GM19438 (cell line): Measurements from ENCODE around the gene ATP2B3.
"Not testable (repeated sequence)": the region's sequence is repeated elsewhere in the genome, so short reads cannot be mapped to it uniquely, and the experiment has no call there.

Experiments used
- ATAC-seq: cut with Tn5 transposase; IDR thresholded peaks from one replicate; pipeline ENCODE4 v1.9.1; 2021; ENCODE audit warnings: low read depth; ENCODE audit not compliant: unreplicated experiment

ATP2B3 gene

DNA sequence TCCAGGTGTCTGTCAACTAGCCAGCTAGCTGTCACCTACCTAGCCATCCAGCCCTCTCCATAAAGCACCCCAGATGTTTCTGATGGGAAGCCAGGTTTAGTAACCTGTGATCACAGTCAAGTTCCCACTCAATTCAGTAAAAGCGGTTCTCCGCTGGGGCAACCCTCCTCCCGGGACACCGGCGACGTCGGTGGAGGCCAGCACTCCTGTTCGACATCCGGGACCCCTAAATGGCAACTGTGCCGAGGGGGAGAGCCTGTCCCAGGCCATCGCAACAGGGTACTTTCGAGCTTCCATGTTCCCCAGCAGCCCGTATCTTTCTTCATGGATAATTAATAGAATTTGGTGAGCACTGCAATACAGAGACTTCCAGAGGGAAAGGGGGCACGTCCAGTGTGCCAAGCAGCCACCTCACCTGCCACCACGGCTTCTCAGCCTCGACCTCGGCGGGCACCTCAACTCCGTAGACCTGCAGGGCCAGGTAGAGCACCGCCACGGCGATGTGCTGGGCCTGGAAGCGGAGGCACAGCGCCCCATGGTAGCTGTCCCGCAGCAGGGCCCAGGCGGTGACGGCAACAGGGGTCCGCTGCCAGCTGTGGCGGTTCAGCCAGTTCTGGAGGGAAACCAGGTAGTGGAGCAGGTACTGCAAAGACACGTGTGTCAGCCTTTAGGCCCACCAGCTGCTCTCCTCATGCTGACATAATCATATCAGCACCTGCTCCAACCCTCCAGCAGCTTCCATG, 74.8 kb downstream of the ATP2B3 start:
- ATAC-seq = no peak

DNA sequence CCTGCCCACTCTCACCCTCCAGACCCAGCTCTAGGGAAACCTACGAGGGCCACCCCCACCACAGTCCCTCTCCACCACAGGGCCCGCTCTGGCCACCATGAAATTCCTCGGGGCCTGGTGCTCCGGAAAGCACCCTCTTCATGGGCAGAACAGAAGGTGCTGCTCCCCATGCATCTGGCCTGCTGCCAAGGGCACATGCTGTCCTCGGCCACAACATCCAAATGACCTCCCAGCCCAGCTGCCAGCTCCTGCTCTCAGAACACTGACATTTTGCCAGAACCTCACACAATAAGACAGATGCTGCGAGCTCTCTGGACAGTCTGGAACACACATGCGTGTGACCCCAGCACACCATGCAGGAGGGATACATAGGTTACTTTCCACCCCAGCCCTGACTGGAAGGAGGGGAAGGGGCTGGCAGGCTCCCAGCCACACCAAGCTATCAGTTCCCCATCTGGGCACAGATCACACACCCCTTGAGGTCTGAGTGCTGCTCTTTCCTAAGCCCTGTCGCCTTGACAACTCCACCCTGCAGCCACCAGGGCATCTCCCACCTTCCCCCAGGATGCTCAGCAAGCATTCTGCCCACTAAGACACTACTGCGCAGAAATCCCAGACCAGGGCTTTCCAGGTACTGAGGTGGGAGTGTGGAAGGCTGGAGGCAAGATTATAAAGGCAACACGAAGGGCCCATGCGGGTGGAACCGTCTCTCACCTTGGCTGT, 75.7 kb downstream of the ATP2B3 start:
- ATAC-seq = no peak

DNA sequence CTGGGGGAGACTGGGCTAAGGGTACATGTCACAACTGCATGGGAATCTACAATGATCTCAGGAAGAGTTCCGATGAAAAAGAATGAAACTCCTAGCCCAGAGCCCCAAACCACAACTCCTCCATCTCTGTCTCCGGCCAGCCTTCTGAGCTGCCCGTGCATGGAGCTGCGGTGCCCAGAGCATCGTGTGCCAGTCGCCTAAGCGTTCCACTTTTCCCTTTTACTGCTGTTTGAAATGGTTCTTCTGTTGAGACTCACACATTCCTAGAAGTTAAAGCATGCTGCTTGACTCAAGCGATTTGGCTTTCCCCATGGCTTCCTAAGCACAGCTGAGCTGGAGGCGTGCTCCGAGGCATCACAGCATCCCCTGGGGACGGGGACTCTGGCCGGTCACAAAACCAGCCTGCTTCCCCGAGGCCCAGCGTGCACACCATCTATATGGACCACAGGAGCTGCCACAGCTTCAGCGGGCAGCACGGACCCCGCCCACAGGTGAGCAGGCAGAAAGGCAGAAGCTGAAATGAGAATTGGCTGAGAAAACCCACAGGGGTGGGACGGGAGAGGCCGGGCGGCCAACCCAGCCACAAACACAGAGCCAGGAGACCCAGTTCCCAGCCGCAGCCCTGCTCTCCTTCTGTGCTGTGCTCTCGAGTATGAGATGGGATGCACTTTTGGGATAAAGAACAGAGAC, 76.5 kb downstream of the ATP2B3 start:
- no peak for ATAC-seq

DNA sequence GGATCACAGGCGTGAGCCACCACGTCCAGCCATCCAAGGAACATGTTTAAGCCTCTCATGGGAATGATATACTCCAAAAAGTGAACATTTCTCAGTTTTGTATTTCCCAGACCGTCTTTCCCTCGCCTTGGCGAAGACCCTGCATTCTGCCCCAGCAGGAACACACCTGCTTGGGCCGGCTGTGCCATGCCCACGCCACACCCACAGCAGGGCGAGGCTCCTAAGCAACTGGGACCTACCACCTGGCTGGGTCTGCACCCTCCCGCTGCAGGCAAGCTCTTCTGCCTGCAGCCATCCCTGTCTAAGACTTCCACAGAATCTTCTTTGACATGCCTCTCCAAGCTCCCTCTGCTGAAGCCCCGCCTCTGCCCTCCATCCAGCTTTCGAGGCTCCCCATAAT, 77.9 kb downstream of the ATP2B3 start:
- ATAC-seq = no peak

DNA sequence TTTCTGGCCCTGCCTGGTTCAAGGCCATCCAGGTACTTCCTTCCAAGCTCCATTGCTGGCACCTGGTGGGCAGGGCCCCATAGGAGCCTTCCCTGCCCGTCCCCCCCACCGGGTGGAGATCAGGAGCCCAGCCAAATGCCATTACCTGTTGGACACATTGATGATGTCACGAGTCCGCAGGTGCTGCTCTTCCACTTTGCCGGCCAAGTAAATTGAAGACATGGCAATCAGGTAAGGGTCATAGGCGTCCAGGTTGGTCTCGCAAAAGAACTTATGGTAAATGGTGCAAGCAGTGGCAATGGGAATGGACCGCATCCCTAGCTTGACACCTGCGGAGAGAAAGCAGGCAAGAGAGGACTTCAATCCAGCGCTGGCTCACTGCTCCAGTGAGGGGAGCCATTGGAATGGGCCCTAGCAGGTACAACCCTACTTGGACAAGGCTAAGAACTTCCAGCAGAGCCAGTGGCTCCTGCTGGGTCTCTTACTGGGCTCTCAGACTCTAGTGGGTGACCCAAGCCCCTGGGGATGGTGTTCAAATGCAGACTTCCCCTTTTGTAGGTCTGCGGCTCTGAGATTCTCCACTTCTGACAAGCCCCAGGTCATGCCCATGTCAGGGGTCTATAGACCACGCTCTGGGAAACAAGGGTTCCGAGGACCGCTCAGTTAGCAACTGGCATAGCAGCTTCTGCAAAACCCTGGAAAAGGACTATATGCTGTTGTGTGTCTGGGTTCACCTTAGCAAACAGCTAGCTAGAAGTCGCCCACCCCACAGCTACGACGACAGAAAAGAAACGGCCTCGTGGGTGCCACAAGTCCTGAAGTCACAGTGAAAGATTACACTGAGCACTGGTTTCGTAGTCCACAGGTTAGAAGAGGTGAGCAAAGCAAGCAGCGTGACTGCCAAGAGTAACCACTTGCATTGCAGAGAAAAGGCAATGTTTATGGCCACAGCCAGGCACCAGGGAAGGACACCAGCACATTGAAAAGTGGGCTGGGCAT, 78.7 kb downstream of the ATP2B3 start:
- no peak for ATAC-seq

DNA sequence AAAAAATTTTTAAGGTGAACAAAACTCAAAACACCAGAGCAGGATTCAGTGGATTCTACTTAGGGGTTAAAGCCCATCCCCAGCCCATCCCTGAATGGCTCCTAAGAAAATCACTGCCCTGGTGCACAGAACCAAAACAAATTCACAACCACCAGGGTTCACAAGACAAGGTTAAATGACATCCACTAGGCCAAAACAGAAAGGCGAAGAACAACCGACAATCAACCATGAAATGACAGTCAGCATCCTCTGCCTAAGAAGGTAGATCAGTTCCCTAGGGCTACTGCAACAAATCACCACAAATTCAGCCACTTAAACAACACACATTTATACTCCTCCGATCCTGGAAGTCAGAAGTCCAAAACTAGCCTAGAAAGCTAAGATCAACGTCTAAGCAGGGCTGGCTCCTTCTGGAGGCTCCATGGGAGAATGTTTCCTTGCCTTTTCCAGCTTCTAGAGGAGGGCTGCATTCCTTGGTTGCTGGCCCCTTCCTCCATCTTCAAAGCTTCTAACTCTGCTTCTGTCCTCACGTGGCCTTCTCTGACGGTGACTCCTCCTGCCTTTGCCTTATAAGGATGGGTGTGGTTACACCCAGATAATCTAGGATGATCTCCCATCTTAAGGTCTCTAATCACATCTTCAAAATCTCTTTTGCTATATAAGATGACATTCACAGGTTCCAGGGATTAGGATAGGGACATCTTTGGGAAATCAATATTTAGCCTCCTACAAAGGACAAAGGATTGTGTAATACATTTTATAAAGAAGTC, 79.7 kb downstream of the ATP2B3 start:
- no peak for ATAC-seq

DNA sequence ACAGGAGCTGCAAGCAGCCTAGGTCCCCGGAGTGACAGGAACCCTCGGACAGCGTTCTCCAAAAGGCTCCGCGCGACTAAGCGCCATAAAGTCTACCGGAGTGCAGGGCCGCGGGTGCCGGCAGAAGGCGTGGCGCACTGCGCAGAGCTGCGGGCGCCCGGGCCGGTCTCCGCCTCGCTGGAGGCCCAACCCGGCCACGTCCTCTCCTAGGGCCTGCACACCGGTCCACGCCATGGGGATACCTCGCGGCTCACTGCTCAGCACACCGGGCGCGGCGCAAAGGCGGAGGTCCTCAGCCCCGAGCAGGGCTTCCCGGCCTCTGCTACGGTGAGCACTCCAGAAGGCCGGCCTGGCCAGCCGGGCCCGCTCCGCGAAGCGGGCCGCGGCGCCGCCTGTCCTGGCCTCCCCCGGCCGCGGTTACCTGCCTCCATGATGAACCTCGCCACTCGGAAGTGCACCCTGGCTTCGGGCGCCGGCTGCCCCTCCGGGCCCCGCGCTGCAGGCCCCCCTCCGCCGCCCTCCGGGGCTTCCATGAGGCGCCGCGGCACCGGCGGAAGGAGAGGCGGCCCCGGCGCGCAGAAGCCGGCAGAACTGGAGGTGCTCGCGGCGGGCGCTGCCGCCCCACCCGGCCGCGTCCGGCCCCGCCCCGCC, 81.2 kb downstream of the ATP2B3 start, which contains the start of gene CCNQ:
CCNQ (minus strand) TSS at position 599 of the 651 bp plus-strand sequence; CDS start at position 533, 66 bp downstream.
- ATAC-seq = peak; percentile 46

DNA sequence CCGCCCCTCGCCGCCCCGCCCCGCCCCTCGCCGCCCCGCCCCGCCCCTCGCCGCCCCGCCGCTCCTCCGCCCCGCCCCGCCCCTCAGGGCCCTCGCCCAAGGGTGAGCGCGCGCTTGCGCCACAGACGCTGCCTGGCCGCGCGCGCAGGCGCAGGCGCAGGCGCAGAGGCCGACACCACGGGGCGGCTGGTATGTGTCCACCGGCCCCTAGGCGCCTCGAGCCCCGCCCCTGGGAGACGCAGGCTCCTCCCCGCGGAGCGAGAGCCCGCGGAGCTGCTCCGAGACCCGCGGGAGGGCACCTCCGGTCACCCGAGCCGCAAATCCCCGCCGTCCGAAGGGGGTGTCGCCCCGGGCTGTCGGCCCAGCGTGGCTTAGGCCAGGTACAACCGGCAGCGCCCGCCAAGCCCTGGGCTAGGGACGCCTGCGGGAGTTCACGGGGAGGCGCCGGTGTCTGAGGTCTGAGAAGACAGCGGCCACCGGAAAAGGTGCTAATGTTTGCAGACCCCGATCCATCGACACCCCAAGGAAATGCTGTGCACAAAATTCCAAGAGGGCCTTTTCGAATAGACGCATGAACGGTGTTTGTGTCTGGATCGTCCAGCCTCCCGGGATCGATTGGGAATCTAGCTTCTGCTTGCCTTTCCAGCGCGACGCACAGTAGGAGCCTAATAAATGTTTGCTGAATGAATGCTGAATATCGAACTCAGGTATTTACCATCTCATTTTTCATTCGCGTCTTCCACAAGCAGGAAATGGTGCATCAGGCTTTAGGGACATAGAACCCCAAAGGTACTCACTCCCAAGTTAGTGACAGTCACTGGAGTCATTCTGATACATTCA, 82.0 kb downstream of the ATP2B3 start:
- ATAC-seq = peak; percentile 56

DNA sequence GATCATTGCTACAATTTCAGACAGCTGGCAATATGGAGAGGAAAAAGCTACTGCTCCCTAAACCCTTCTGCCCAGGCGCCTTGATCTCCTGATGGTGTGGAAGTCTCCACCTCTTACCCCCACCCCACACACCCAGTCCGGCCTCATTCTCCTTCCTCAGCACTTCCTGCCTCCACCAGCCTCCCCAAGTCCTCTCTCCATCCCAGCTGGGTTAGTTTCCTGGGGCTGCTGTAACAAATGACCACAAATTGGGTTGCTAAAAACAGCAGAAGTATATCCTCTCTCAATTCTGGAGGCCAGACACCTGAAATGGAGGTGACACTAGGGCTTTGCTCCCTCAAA, 82.6 kb downstream of the ATP2B3 start:
- ATAC-seq = no peak

DNA sequence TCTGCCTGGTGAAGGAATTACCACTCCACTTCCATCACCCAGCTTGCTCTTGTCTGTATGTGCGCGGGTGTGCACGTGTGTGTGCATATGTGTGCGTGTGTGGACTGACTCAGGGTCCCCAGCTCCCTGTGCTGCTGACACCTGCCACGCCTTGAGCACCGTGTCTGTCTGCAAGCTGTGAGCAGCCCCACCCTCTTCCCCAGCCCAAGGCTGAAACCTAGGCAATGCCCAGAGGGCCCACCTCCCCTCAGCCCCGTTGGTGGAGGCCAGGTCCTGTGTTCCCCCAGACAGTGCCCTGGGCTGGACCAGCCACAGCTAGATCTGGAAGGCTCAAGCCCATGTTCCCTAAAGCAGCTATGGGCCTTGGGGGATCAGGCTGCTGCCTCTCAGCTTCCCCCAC, 83.5 kb downstream of the ATP2B3 start:
- no peak for ATAC-seq

DNA sequence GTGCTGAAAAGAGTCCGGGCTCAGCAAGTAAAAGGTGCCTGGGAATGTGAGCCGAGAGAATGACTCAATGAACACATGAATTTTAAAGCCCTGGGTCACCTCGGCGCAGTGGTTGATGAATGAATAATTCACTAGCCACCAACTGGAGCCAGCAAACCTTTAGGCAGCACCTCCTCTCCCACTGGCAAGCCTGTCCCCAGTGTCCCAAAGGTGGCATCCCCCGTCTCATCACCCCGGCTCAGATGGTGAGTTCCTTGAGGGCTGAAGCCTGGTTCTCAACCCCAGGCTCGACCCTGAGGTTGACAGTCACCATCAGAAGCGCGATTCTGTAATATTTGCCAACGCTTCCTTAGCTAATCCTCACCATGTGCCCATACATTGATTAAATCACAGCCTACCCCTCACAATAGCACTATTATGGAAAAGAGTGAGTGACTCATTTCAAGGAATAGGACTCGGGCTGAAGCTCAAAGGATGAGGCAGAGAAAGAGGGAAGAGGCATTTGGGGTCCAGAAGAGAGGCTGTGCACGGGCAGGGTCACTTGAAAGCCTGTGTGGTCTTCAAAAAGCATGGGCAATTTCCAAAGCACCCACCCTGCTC, 84.2 kb downstream of the ATP2B3 start:
- no peak for ATAC-seq

DNA sequence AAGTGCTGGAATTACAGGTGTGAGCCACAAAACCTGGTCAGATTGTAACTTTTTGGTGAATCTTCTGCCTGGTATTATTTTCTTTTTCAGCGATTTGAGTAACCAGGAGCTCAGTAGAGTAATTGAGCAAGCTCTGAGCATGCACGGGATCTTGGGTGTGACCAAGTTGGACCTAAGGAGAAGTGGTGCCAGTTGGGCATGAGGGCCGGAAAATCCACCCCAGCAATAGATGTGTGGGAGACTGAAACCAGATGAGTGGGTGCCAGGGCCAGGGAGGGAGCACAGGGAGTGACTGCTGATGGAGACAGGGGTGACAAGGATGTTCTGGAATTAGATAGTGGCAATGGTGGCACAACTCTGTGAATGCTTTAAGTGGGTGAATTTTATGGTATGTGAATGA, 85.2 kb downstream of the ATP2B3 start:
- no peak for ATAC-seq

DNA sequence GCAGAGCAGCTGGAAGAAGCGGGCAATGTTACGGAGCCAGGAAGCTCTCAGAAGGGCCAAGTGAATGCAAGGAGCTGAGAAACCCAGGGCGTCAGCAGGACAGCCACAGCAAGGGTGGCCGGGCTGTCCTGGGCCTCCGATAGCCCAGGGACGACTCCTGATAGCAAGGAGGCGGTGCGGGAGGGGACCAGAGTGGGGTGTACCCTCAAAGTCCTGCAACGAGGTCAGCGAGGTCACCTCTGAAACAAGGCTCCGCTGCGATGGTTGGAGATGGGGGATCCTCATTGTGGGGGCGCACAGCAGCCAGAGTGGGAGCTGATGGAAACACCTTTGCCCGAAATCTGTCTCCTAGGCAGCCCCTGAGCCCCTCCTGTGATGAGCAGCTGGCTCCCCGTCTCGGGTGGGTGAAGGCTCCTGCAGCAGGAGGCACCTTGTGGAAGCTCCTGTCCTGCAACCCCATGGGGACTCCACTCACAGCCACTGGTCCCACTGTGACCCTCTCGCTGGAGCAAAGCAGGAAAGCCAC, 85.8 kb downstream of the ATP2B3 start:
- no peak for ATAC-seq

DNA sequence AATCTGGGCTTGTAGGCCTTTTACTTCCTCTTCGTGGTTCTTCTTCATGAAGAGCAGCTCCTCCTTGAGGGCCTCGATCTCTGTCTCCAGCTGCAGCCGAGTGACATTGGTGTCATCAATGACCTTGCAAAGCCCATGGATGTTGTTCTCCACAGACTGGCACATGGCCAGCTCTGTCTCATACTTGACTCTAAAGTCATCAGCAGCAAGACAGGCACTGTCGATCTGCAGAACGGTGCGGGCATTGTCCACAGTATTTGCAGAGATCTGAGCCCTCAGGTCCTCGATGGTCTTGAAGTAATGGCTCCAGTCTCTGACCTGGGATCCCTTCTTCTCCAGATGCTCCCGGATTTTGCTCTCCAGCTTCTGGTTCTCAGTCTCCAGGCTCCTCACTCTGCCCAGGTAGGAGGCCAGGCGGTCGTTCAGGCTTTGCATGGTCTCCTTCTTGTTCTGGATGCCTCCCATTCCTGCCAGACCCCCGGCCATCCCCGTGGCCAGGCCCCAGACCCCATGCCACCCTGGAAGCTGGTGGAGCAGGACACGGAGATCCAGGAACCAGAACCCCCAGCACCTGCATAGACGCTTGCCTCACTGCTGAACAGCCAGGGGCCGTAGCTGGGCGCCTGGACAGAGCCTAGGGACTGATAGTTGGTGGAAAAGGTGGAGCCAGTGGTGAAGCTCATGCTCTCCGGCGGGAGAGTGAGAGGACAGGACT, 87.4 kb downstream of the ATP2B3 start:
- not testable (repeated sequence) for ATAC-seq

DNA sequence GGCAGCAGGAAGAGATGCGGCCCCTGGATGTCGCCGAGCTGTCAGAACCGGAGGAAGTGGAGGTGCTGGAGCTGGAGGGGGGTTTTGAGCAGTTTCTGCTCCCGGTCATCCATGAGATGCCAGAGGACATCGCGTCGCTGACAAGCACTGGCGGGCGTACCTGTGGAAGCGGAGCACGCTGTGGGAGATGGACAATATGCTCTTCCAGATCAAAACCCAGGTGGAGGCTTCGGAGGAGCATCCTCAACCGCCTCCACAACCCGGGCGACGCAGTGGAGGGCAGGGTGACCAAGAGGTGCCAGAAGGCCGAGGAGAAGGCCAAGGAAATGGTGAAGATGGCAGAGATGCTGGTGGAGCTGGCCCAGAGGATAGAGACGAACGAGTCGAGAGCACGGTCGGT, 89.1 kb downstream of the ATP2B3 start:
- no peak for ATAC-seq

DNA sequence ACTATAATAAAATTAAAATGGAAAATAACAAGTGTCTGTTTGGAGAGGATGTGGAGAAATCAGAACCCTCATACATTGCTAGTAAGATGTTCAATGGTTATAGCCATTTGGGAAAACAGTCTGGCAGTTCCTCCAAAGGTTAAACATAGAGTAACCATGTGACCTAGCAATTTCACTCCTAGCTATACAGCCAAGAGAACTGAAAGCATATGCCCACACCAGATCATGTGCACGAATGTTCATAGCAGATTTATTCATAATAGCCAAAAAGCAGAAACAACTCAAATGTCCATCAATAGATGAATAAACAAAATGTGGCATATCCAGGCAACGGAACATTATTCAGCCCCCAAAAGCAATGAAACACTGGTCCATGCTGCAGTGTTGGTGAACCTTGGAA, 90.9 kb downstream of the ATP2B3 start:
- ATAC-seq = no peak

DNA sequence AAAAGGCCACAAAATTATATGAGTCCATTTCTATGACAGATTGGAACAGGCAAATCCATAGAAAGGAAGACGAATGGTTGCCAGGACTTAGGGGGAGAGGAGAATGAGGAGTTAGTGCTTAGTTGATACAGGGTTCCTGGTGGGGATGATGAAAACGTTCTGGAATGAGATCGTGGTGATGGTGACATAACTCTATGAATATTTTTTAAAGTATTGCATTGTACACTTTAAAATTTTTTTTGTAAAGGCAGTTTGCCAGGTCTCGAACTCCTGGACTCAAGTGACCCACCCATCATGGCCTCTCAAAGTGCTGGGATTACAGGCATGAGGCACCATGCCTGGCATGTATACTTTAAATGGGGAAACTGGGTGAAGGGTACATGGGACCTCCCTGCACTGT, 91.4 kb downstream of the ATP2B3 start:
- no peak for ATAC-seq
